ENCODE data around the gene HDAC9.
"Not testable (repeated sequence)": the region's sequence is repeated elsewhere in the genome, so short reads cannot be mapped to it uniquely, and the experiment has no call there.

HDAC9 gene

DNA sequence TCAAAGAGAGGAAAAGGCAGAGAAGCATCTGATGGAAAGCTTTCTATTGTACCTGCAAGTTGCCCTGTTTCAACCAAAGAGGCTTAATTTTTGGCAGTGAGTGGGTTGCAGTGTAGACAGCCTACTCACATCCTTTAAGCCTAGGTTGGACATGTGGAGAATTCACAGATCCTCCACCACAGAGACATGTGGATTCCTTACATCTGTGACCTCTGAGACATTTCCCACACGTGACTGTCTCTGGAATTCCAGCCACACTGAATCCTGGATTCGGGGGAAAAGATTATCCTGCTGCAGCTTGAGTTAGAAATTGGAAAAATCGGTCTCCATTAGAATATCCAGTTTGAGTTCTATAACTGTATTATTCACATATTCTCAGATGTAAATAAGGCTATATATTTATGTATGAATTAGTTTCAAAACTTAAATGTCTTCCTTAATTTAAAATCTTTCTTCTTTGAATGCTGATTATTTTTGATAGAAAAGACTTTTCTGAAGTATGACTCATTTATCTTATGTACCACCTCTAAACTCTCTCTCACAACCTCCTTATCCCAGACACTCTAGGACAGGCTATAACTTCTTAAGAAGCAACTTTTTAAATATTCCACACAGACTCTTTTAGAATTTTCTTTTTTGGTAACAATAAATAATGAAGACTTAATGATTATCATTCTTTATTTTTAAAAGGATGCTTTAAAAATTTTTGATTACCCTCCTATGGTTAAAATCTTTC is 498.6 kb downstream of the HDAC9 start:
- DNase-seq = no peak

DNA sequence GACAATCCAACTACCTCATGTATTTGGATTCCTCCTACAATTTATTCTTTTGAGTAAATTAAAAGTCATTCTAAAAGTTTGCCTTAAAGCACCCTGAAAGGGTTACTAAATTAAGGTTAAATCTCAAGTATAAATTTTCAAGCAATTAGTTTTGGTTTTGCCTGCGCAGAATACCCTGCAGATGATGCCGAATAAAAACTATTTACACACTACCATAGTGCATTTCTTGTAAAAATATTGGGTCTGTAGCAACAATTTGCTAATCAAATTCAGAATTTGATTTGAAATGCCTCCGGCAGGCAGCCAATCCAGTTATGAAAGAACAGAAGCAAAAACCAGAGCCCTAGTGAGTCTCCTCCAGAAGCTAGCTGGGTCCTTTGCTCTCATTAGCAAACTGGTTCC is 499.7 kb downstream of the HDAC9 start:
- DNase-seq = no peak

GRCh38 chr7:18995811-18996426 is 500.4 kb downstream of the HDAC9 start:
- no peak for DNase-seq

DNA sequence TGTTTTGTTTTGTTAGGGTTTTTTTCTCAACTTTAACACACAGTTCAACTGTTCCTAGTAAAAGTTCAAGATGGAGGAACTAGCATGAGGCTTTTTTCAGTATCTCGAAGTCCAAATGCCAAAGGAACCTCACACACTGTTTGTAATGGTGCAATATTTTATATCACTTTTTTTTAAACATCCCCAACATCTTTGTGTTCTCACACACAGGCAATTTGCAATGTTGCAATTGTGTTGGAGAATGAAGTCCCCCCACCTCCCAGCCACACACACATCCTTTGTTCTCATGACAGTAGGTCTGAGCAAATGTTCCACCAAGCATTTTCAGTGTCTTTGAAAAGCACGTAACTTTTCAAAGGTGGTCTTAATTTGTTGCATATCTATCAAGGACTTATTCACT is 501.0 kb downstream of the HDAC9 start:
- DNase-seq = no peak

- DNase-seq = no peak
Measured at GRCh38 chr7:18997477-18998150, 502.1 kb downstream of the HDAC9 start.

DNA sequence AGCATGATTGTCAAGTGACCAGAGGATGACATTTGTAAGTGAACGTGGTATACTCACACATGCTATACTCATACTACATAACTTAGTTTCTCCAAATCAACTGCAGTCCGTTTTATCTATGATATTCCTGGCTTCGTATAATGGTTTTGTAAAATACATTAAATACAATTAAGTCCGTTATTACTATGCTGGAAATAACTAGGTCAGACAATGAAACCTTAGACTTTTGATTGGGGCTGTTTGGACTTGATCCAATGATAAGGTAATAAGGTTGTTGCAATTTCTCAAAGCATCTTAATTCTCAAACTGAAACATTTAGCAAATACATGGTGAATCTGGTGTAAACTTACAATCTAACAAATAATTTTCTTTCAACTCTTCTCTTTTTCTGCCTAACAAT is 504.9 kb downstream of the HDAC9 start:
- DNase-seq = no peak

- no peak for DNase-seq
Measured at GRCh38 chr7:19001854-19002253, 506.3 kb downstream of the HDAC9 start.

GRCh38 chr7:19009241-19009935 is 513.8 kb downstream of the HDAC9 start:
- DNase-seq = no peak

DNA sequence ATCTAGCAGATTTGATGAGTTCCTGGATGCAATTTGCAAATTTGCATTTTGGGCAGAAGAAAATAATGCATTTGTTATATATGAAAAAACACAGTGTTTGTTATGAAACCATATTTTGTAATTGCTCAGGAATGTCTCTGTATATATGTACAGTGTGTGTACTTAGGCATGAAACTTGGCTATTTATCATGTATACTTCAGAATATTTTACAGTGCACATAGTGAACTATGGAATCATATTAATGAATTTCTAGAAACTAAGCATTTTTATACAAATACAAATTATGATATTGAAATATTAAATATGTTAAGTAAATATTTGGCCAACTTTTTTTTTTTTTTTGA is 514.4 kb downstream of the HDAC9 start:
- no peak for DNase-seq

- DNase-seq = no peak
Measured at GRCh38 chr7:19011212-19011611, 515.7 kb downstream of the HDAC9 start.

DNA sequence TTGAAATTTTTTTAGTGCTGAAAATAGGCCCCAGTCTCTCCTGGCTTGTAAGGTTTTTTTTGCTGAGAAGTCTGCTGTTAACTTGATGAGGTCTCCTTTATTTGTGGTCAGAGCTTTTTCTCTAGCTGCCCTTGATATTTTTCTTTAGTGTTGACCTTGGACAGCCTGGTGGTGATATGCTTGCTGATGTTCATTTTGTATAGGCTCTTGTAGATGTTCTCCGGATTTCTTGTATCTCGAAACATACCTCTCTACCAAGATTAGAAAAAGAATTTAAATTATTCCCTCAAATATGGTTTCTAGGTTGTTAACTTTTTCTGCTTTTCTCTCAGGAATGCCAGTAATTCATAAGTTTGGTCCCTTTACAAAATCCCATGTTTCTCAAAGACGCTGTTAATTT is 519.5 kb downstream of the HDAC9 start:
- DNase-seq = no peak

- no peak for DNase-seq
Measured at GRCh38 chr7:19016140-19016539, 520.6 kb downstream of the HDAC9 start.

DNA sequence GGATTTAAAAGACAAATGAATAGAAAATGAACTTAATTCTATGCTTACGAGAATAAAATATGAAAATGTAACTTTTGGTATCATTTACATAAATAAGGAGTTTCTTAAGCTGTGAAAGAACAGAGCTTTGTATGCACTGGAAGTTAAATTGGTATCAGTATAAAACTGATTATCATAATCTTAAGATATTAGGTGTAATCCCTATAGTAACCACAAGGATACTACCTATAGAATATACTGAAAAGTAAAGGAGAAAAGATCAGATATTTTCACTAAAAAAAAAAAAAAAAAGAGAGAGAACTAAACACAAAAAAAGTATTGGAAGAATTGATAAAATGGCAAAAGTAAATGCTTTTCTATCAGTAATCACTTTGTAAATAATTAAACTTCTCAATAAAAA is 521.8 kb downstream of the HDAC9 start:
- DNase-seq = no peak

DNA sequence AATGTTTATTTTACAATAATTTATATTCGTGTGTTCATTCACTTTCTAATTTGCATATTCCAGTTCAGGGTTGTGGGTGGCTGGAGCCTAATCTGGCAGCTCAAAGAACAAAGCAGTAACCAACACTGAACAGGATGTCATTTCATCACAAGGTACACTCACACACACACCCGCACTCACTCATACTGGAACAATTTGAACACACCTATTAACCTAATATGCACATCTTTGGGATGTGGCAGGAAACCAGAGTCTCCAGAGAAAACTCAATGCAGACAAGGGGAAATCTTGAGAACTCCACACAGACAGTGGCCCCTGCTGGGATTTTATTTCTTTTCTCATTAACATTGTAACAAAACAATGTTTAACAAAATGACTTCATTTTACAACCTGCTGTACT is 524.5 kb downstream of the HDAC9 start:
- no peak for DNase-seq

GRCh38 chr7:19020711-19021110 is 525.2 kb downstream of the HDAC9 start:
- DNase-seq = no peak

GRCh38 chr7:19023477-19023876 is 527.9 kb downstream of the HDAC9 start:
- no peak for DNase-seq

- no peak for DNase-seq
Measured at GRCh38 chr7:19024261-19024660, 528.7 kb downstream of the HDAC9 start.

DNA sequence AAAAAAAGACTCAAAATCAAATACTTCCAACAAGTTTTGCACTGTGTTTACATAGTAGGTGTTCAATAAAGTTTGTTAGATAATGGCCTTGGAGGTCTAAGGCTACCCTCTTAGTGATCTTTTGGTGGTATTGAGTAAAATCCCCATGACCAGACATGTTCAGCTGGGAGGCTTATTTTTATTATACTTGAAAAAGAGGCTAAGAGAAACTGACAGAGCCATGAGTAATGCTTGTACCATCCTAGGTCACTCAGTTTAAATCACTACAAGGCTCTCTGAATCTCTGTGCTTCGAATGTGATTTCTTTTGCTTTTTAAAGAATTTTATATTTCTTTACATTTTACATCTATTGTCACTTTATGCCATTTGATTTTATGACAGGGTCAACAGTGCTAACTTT is 531.3 kb downstream of the HDAC9 start:
- no peak for DNase-seq

- DNase-seq = no peak
Measured at GRCh38 chr7:19030281-19030680, 534.7 kb downstream of the HDAC9 start.

- DNase-seq = not testable (repeated sequence)
Measured at GRCh38 chr7:19032942-19033341, 537.4 kb downstream of the HDAC9 start.

- peak; percentile 68 for DNase-seq
Measured at GRCh38 chr7:19051767-19052375, 556.3 kb downstream of the HDAC9 start.
